ENCODE data around the gene ZDHHC14. TPM values are rescaled to one million over a fixed set of nuclear protein-coding genes. Genes with fewer than 3 reads are reported as not detected.

The ZDHHC14 gene
- total and polyA plus RNA-seq, 7 donors, result 2.4 to 12.6 (median 9.6) TPM

- no peak overlapping the region for H3K27ac ChIP-seq
- WGBS, 2 donors, result 81 to 92% methylated on average over 9 of the region's 9 CpGs
These were observed 135.5 kb downstream of the ZDHHC14 start for GRCh38 chr6:157516319-157517026.

GRCh38 chr6:157517601-157518359 lies 136.8 kb downstream of the ZDHHC14 start:
- DNase-seq, result no peak
- H3K4me3 ChIP-seq, result no peak overlapping the region
- TF ChIP-seq CTCF (IDR thresholded peaks at IDR 0.05), result no peak
- TF ChIP-seq EP300 (IDR thresholded peaks at IDR 0.05), result no peak
- no peak for TF ChIP-seq POLR2AphosphoS5 (IDR thresholded peaks at IDR 0.05)
- no peak for TF ChIP-seq POLR2A (IDR thresholded peaks at IDR 0.05)
- intact Hi-C loops (cut with DNase I), result no loop called here
- no peaks in the 10 kb centered on the region for H3K9me3 ChIP-seq
- 58 to 77% methylated on average over 15 of the region's 15 CpGs for WGBS, 2 donors
- no peak overlapping the region for H3K27ac ChIP-seq
- H3K4me1 ChIP-seq, result no peaks in the 10 kb centered on the region
- H3K36me3 ChIP-seq, result no peaks in the 10 kb centered on the region
- no peaks in the 10 kb centered on the region for H3K27me3 ChIP-seq

More at GRCh38 chr6:157516319-157517026, 135.5 kb downstream of the ZDHHC14 start:
- no peak overlapping the region for H3K4me3 ChIP-seq
- intact Hi-C loops (cut with DNase I), result no loop called here
- no peaks in the 10 kb centered on the region for H3K36me3 ChIP-seq
- H3K27me3 ChIP-seq, result no peaks in the 10 kb centered on the region
- H3K9me3 ChIP-seq, result no peaks in the 10 kb centered on the region
- H3K4me1 ChIP-seq, result no peaks in the 10 kb centered on the region
- no peak for TF ChIP-seq POLR2AphosphoS5 (IDR thresholded peaks at IDR 0.05)
- TF ChIP-seq POLR2A (IDR thresholded peaks at IDR 0.05), result no peak
- TF ChIP-seq EP300 (IDR thresholded peaks at IDR 0.05), result no peak
- TF ChIP-seq CTCF (IDR thresholded peaks at IDR 0.05), result no peak
- no peak for DNase-seq

GRCh38 chr6:157518397-157519250 lies 137.6 kb downstream of the ZDHHC14 start:
- DNase-seq, result no peak
- intact Hi-C loops (cut with DNase I), result no loop called here
- Histone ChIP-seq H3K9me3 (no peaks in the 10 kb centered on the region), H3K36me3 (no peaks in the 10 kb centered on the region), H3K27ac (no peak overlapping the region), H3K27me3 (no peaks in the 10 kb centered on the region), H3K4me3 (no peak overlapping the region), H3K4me1 (no peaks in the 10 kb centered on the region)
- no peak for TF ChIP-seq CTCF (IDR thresholded peaks at IDR 0.05)
- TF ChIP-seq POLR2A (IDR thresholded peaks at IDR 0.05), result no peak
- no peak for TF ChIP-seq POLR2AphosphoS5 (IDR thresholded peaks at IDR 0.05)
- TF ChIP-seq EP300 (IDR thresholded peaks at IDR 0.05), result no peak
- WGBS, 2 donors, result 82 to 88% methylated on average over 21 of the region's 21 CpGs

GRCh38 chr6:157519255-157520116 lies 138.5 kb downstream of the ZDHHC14 start:
- TF ChIP-seq POLR2A (IDR thresholded peaks at IDR 0.05) (no peak), POLR2AphosphoS5 (IDR thresholded peaks at IDR 0.05) (no peak), CTCF (IDR thresholded peaks at IDR 0.05) (no peak)
- Histone ChIP-seq H3K9me3 (no peaks in the 10 kb centered on the region), H3K27me3 (no peaks in the 10 kb centered on the region), H3K4me3 (no peak overlapping the region), H3K36me3 (no peaks in the 10 kb centered on the region), H3K27ac (no peak overlapping the region), H3K4me1 (no peaks in the 10 kb centered on the region)
- intact Hi-C loops (cut with DNase I), result no loop called here
- no peak for DNase-seq
- 88% methylated on average over 15 of the region's 15 CpGs for WGBS, 2 donors
